GM19395 (cell line): Measurements from ENCODE around the gene ATP6V1G2.
"Not testable (repeated sequence)": the region's sequence is repeated elsewhere in the genome, so short reads cannot be mapped to it uniquely, and the experiment has no call there.

Source experiments
- ATAC-seq: cut with Tn5 transposase; IDR thresholded peaks from one replicate; pipeline ENCODE4 v1.9.1; 2021; ENCODE audit warnings: mild to moderate bottlenecking, moderate library complexity; ENCODE audit not compliant: unreplicated experiment

ATP6V1G2 gene

DNA sequence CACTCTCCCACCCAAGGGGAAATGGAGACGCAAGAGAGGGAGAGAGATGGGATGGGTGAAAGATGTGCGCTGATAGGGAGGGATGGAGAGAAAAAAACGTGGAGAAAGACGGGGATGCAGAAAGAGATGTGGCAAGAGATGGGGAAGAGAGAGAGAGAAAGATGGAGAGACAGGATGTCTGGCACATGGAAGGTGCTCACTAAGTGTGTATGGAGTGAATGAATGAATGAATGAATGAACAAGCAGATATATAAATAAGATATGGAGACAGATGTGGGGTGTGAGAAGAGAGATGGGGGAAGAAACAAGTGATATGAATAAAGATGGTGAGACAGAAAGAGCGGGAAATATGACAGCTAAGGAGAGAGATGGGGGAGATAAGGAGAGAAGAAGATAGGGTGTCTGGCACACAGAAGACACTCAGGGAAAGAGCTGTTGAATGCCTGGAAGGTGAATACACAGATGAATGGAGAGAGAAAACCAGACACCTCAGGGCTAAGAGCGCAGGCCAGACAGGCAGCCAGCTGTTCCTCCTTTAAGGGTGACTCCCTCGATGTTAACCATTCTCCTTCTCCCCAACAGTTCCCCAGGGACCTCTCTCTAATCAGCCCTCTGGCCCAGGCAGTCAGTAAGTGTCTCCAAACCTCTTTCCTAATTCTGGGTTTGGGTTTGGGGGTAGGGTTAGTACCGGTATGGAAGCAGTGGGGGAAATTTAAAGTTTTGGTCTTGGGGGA lies 29.7 kb upstream of the ATP6V1G2 start:
- no peak for ATAC-seq

DNA sequence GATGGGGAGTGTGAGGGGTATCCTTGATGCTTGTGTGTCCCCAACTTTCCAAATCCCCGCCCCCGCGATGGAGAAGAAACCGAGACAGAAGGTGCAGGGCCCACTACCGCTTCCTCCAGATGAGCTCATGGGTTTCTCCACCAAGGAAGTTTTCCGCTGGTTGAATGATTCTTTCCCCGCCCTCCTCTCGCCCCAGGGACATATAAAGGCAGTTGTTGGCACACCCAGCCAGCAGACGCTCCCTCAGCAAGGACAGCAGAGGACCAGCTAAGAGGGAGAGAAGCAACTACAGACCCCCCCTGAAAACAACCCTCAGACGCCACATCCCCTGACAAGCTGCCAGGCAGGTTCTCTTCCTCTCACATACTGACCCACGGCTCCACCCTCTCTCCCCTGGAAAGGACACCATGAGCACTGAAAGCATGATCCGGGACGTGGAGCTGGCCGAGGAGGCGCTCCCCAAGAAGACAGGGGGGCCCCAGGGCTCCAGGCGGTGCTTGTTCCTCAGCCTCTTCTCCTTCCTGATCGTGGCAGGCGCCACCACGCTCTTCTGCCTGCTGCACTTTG lies 29.0 kb upstream of the ATP6V1G2 start, which contains the start of gene TNF:
TNF (plus strand) TSS at position 231 of the 567 bp plus-strand sequence; CDS start at position 408, 177 bp downstream.
- ATAC-seq = no peak

DNA sequence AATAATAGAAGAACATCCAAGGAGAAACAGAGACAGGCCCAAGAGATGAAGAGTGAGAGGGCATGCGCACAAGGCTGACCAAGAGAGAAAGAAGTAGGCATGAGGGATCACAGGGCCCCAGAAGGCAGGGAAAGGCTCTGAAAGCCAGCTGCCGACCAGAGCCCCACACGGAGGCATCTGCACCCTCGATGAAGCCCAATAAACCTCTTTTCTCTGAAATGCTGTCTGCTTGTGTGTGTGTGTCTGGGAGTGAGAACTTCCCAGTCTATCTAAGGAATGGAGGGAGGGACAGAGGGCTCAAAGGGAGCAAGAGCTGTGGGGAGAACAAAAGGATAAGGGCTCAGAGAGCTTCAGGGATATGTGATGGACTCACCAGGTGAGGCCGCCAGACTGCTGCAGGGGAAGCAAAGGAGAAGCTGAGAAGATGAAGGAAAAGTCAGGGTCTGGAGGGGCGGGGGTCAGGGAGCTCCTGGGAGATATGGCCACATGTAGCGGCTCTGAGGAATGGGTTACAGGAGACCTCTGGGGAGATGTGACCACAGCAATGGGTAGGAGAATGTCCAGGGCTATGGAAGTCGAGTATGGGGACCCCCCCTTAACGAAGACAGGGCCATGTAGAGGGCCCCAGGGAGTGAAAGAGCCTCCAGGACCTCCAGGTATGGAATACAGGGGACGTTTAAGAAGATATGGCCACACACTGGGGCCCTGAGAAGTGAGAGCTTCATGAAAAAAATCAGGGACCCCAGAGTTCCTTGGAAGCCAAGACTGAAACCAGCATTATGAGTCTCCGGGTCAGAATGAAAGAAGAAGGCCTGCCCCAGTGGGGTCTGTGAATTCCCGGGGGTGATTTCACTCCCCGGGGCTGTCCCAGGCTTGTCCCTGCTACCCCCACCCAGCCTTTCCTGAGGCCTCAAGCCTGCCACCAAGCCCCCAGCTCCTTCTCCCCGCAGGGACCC lies 28.0 kb upstream of the ATP6V1G2 start:
- ATAC-seq = no peak

DNA sequence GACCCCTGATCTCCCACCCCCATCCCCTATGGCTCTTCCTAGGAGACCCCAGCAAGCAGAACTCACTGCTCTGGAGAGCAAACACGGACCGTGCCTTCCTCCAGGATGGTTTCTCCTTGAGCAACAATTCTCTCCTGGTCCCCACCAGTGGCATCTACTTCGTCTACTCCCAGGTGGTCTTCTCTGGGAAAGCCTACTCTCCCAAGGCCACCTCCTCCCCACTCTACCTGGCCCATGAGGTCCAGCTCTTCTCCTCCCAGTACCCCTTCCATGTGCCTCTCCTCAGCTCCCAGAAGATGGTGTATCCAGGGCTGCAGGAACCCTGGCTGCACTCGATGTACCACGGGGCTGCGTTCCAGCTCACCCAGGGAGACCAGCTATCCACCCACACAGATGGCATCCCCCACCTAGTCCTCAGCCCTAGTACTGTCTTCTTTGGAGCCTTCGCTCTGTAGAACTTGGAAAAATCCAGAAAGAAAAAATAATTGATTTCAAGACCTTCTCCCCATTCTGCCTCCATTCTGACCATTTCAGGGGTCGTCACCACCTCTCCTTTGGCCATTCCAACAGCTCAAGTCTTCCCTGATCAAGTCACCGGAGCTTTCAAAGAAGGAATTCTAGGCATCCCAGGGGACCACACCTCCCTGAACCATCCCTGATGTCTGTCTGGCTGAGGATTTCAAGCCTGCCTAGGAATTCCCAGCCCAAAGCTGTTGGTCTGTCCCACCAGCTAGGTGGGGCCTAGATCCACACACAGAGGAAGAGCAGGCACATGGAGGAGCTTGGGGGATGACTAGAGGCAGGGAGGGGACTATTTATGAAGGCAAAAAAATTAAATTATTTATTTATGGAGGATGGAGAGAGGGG lies 27.1 kb upstream of the ATP6V1G2 start:
- ATAC-seq = no peak

GRCh38 chr6:31572041-31572911 lies 25.9 kb upstream of the ATP6V1G2 start, which contains the start of gene LTA:
Gene LTA (plus strand): TSS chr6:31572289. CDS start chr6:31572743, 454 bp downstream.
- ATAC-seq = peak; percentile 44

- no peak for ATAC-seq
Measured at GRCh38 chr6:31569861-31570536, 23.6 kb upstream of the ATP6V1G2 start.

DNA sequence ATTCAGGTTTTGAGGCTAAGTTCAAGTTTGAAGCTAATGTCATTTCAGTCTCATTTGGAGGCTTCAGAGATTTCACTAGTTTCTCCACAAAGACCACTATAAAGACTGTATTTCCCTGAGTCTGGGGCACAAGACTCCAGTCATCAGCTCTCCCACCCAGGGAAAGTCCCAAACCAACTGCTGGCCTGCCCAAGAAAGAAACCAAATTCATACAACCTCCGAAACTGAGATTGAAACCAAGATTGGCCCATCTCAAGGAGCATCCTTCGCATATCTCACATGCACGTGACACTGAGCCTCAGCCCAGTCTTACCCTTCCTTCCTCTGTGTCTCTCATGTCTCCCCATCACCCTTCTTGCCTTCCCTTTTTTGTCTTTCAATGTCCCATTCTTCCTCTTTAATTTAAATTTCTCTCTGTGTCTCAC lies 22.1 kb upstream of the ATP6V1G2 start:
- peak; percentile 61 for ATAC-seq

DNA sequence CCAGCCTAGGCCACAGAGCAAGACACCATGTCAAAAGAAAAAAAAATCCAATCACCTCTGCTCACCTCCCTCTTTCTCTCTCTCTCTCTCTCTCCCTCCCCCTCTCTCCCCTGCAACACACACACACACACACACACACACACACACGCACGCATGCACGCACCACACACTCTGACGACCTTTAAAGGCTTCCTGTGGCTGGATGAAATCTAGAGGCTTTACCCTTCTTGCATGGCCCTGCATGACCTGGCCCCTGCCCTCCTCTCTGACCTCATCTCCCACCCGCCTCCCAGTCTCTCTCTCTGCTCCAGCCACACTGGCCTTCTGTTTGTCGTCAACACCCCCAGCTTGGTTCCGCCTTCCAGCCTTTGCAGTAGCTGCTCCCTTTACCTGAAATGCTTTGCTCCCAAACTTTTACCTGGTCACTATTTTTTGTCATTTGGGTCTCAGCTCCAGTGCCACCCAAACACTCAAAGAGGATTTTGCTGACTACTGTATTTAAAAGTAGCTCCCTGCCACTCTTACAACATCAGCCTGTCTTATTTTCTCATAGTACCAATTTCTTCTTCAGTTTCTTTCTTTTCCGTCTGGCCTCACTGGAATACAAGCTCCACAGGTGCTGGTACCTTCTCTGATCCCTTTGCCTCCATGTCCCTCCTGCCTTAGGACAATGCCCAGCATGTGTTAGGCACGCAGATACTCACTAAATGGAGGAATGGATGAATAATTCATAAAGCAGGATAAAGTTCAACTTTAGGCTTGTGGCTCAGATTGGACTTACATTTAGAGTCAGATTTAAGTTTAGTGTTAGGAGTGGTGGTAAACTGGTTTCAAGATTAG lies 21.3 kb upstream of the ATP6V1G2 start:
- no peak for ATAC-seq

- no peak for ATAC-seq
Measured at GRCh38 chr6:31560697-31561058, 14.3 kb upstream of the ATP6V1G2 start.

- peak; percentile 66 for ATAC-seq
Measured at GRCh38 chr6:31559958-31560696, 13.7 kb upstream of the ATP6V1G2 start.

DNA sequence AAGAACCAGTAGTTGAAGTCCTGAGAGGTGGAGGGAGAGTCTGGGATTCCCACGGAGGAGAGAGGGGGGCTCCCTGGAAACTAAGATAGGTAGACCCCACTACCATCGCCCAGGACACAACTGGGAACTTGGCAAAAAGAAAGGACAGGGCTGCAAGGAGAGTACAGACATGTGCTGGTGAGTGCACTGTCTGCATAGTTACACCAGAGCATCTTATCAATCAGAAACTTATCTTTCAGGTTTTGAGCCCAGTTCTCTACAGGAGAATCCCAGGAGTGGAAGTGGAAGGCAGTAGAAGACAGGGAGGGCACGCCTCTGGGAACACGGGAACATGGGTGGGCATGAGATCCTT lies 13.2 kb upstream of the ATP6V1G2 start:
- ATAC-seq = no peak

- no peak for ATAC-seq
Measured at GRCh38 chr6:31558631-31559500, 12.5 kb upstream of the ATP6V1G2 start.

GRCh38 chr6:31558318-31558625 lies 11.9 kb upstream of the ATP6V1G2 start:
- ATAC-seq = no peak

DNA sequence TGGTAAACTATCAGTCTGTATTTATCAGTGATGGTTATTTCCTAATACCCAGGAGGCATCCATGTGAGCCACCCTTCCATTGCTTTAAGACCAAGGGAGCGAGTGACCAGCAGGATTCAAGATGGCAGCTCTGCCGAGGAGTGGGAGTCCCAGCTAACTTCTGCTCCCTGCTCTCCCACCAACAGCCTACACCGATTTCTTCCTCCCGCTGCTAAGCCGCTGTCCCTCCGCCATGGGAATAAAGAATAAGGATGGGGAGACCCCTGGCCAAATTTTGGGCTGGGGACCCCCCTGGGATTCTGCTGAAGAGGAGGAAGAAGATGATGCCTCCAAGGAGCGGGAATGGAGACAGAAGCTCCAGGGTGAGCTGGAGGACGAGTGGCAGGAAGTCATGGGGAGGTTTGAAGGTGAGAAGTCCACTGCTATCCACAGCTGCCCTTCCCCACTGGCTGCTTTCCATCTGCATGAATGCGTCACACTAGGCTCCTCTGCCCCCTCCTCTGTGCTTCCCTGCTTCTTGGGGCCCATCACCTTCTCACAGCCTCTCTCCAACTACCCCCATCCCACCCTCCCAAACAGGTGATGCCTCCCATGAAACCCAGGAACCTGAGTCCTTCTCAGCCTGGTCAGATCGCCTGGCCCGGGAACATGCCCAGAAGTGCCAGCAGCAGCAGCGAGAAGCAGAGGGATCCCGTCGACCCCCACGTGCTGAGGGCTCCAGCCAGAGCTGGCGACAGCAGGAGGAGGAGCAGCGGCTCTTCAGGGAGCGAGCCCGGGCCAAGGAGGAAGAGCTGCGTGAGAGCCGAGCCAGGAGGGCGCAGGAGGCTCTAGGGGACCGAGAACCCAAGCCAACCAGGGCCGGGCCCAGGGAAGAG lies 11.3 kb upstream of the ATP6V1G2 start:
- ATAC-seq = no peak

GRCh38 chr6:31556307-31556706 lies 9.9 kb upstream of the ATP6V1G2 start:
- no peak for ATAC-seq

GRCh38 chr6:31551371-31551770 lies 5.0 kb upstream of the ATP6V1G2 start:
- ATAC-seq = not testable (repeated sequence)
